CD4-positive, alpha-beta T cell treated with Interleukin-6 at 100 ng/mL for 8 hours (primary cell): ENCODE data around the gene SENP5.

Experiments
- DNase-seq: peaks from one replicate; pipeline ENCODE4 v3.0.0-alpha.2; 2020; ENCODE audit warnings: mixed read lengths, low spot score

Gene SENP5

DNA sequence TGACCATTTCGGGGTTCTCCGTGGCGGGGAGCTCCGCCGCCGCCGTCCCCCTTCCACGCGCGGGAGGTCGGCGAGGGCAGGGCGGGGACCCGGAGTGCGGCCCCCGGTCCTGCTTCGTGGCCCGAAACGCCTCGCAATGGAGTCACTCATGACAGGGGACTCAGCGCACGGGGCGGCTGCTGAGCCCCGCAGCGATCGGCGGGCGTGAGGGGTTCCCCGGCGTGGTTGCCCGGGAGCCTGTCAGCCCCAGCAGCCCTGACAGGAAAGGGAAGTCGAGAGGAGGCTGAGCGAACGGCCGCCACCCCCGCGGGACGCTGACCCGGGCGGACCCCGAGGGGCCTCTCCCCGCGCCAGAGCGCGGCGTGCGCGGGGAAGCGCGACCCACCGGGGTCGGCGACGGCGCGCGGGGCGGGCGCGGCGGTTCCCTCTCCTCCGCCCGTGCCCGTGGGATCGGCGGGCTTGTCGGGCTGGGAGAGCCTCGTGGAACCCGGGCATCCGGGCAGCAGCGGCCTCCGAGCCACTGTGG lies 101.5 kb downstream of the SENP5 start:
- peak; percentile 11 for DNase-seq

DNA sequence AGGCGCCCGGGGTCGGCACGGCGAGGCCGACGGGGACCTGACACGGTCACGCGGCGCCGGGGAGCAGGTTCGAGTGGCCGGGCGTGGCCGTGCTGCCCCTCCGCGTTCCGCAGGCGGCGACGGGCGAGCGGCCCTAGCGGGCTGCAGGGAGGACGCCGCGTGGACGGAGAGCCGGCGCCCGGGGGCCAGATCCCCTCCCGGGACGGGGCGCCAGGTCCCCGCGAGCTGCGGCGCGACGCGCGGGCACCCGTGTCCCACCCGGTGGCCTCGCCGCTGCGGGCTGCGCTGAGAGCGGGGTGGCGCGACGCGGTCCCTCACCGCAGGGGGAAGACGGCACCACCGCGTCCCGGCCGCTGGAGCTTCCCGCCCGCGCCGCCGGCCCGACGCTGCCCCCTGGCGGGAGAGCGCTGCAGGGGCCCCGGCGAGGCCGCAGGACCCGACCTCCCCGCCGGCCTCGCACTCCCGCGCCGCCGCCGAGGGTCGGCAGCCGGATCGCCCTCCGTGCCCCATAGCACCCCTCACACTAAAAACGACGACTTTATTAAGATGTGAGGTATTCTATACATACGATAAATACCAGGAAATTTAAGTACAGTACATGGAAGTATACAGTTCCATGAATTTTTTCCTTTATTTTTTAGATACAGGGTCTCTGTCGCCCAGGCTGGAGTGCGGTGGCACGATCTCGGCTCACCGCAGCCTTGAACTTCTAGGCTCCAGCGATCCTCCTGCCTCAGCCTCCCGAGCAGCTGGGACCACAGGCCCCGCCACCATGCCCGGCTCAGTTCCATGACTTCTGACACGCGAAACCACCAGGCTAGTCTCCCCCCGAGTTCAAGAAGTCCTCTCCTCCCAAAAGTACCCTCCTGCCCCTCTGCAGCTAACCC lies 102.2 kb downstream of the SENP5 start:
- peak; percentile 55 for DNase-seq

DNA sequence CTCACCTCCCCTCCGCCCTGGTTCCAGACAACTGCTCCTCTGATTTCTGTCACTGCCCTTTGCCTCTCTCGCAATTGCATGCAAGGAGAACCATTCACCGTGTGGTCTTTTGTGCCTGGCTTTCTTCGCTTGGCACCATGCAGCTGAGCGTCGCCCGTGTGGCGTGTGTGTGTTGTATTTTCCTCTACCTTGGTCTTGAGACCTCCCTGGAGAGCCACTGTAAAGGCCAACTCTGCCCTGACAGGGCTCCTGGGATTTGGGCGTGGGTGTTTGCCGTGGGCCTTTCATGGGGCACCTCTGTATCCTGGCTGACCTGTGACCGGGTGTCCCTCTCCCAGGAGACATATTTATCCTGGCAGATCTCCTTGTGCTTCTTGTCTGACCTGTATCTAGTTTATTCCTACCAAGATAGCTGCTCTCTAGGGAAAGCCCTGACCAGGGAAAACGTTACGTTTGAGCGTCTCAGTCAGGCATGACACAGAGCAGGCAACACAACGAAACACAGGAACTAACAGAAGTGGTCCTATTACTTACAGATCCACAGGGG lies 102.9 kb downstream of the SENP5 start:
- no peak for DNase-seq

DNA sequence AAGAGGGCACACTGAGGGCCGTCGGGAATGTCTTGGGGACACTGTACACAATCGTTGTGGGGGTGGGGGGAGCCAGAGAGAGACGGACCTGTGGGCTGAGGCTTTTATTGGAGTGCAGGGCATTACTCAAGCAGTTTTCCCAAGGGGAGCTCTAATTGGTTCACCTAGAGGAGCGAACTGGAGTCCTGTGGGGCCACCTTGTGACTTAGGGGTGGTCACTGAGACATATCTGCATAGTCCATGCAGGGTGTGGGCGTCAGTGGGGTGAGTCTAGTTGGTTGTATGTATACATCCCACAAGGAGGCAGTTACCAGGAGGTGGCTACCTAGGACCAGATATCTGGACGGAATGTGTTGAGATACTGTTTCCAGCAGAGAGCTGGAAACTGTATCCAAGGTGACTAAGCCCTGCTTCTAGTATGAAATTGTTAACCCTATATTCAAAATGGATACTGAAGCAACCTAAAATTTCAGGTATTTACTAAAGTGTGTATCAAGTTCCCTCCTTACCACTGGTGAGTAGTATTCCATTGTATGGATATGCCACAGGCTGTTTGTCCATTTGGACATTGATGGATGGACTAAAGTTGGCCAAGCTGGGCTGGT lies 103.5 kb downstream of the SENP5 start:
- DNase-seq = no peak

DNA sequence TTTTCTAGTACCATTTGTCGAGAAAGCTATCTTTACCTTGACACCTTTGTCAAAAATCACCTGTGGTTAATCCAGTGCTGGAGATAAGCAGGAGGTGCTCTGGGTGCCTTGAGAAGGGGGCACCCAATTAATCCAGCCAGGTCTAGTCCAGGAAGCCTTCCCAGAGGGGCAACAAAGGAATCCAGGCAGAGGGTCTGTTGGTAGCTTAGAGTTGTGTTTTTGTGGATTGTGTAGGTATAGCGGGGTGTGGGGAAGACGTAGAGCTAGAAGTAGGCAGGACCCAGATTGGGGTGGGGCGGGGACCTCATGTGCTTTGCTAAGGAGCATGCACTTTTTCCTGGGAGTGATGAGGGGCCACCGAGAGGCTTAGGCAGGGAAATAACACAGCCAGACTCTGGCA lies 106.9 kb downstream of the SENP5 start:
- DNase-seq = no peak

DNA sequence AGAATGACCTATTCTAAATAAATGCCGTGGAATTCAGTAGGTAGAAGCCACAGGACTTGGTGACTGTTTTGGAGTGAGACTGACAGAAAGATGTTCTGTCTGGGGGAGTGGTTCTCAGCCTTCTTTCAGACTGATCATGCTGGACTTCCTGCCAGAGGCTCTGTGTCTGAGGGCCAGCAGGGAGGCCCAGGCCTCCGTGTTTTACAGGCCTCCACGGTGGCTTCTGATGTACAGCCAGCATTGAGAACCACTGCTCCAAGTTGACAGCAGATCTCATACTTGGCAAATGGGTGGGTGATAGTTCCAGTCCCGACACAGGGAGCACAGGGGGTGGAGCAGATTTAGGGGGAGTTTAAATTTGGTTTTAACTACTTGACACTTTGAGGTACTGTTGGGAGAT lies 107.6 kb downstream of the SENP5 start:
- no peak for DNase-seq

DNA sequence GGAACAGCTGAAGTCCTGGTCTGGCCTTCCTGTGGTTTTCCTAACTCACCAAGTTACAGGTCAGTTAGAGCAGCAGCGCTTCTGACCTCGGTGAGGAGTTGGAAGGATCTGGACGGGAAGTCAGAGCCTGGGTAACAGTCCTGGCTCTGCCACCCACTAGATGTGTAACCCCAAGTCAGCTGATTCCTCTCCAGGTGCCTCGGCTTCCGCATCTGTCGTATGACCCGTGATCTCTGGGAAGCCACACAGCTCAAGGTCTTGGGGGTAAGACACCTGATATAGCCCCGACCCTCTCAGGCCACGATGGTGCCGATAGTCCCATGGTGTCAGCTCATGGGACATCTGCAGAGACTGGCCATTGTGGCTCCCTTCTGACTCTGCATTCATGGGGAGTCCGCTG lies 109.2 kb downstream of the SENP5 start:
- no peak for DNase-seq

DNA sequence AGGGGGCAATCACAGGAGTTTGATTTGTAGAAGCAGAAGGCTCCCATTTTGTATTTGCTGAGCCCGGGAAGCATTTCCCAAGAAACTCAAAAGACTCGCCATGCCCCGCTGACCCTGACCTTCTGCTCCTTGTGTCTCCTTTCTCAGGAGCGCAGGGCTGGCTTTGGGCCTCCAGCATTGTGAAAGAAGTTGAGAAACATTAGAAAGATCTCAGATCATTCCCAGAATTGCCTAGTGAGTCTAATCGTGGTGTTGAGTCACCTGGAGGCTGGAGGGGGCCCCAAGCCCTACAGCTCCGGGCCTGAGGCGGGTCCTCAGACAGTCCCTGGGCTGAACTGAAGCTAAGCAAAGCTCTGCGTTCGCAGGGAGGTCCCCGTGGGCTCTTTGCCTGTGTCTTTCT lies 111.8 kb downstream of the SENP5 start:
- DNase-seq = no peak

DNA sequence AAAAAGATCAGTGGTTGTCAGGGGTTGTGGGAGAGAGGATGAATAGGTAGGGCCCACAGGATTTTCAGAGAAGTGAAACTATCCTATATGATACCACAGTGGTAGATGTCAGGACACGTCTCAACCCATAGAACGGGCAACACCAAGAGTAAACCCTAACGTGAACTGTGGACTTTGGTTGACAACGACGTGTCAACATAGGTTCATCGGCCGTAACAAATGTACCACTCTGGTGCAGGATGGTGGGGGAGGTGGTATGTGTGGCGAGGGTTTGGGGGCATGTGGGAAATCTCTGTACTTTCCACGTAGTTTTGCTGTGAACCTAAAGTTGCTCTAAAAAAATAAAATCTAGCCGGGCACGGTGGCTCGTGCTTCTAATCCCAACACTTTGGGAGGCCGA lies 113.9 kb downstream of the SENP5 start:
- no peak for DNase-seq

DNA sequence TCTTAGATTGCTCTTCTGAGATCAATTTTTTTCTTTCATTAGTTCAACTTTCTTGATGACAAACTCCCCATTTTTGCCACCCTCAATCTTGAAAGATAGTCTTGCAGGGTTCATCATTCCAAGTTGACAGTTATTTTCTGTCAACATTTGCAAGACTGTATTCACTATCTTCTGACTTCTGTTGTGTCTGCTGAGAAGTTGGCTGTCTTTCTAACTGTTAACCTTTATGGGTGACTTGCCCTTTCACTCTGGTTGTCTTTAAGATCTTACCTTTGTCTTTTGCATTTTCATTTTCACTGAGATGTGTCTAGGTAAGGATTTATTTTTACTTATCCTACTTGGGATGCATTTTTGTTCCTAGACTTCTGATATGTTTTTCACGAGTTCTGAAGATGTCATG lies 115.5 kb downstream of the SENP5 start:
- no peak for DNase-seq
